ENCODE measurements around the gene HCFC1R1.
"Not testable (repeated sequence)": the region's sequence is repeated elsewhere in the genome, so short reads cannot be mapped to it uniquely, and the experiment has no call there.

Gene HCFC1R1

GRCh38 chr16:3023669-3024478 lies at the start of gene HCFC1R1, which contains the start of gene THOC6:
HCFC1R1 (minus strand) TSS chr16:3023942; CDS start chr16:3023941, 1 bp downstream.
THOC6 (plus strand) TSS chr16:3024035; CDS start chr16:3024327, 292 bp downstream.
- DNase-seq = peak; percentile 61

GRCh38 chr16:3073448-3073847 lies 49.7 kb upstream of the HCFC1R1 start:
- DNase-seq = no peak

- not testable (repeated sequence) for DNase-seq
Measured at GRCh38 chr16:3072576-3073263, 49.0 kb upstream of the HCFC1R1 start.

- DNase-seq = not testable (repeated sequence)
Measured at GRCh38 chr16:3072148-3072547, 48.4 kb upstream of the HCFC1R1 start.

GRCh38 chr16:3071655-3072054 lies 47.9 kb upstream of the HCFC1R1 start:
- DNase-seq = no peak

GRCh38 chr16:3070608-3071111 lies 46.9 kb upstream of the HCFC1R1 start:
- no peak for DNase-seq

GRCh38 chr16:3069146-3069545 lies 45.4 kb upstream of the HCFC1R1 start:
- not testable (repeated sequence) for DNase-seq

- no peak for DNase-seq
Measured at GRCh38 chr16:3068487-3068886, 44.7 kb upstream of the HCFC1R1 start.

GRCh38 chr16:3066440-3066748 lies 42.7 kb upstream of the HCFC1R1 start:
- DNase-seq = no peak

- DNase-seq = no peak
Measured at GRCh38 chr16:3065742-3066439, 42.1 kb upstream of the HCFC1R1 start.

- no peak for DNase-seq
Measured at GRCh38 chr16:3065069-3065741, 41.5 kb upstream of the HCFC1R1 start, which contains the start of gene IL32. IL32 (plus strand) TSS chr16:3065640; CDS start chr16:3065812, 172 bp downstream.

- no peak for DNase-seq
Measured at GRCh38 chr16:3063625-3064386, 40.1 kb upstream of the HCFC1R1 start.

GRCh38 chr16:3062553-3062952 lies 38.8 kb upstream of the HCFC1R1 start:
- no peak for DNase-seq

GRCh38 chr16:3060339-3061127 lies 36.8 kb upstream of the HCFC1R1 start:
- no peak for DNase-seq

- no peak for DNase-seq
Measured at GRCh38 chr16:3059723-3060242, 36.0 kb upstream of the HCFC1R1 start.

- DNase-seq = peak; percentile 65
Measured at GRCh38 chr16:3059041-3059722, 35.4 kb upstream of the HCFC1R1 start.

GRCh38 chr16:3058139-3059030 lies 34.6 kb upstream of the HCFC1R1 start:
- no peak for DNase-seq

- no peak for DNase-seq
Measured at GRCh38 chr16:3057181-3058138, 33.7 kb upstream of the HCFC1R1 start.

Measured in cortex of kidney (tissue), 1 donor.